Left lung (tissue), 10 donors: ENCODE data around the gene BPHL. TPM values are rescaled to one million over a fixed set of nuclear protein-coding genes. Genes with fewer than 3 reads are reported as not detected.

Source experiments
- ATAC-seq: fragments of 200-7000 bp; cut with Tn5 transposase; one replicate; pipeline ENCODE4 v1.9.1; 2020; ENCODE audit warnings: moderate library complexity
- DNase-seq, 4 donors: peaks; one replicate each; pipeline ENCODE4 v3.0.0-alpha.2; 2013 to 2020
- H3K27ac ChIP-seq, 2 donors: fragments of 200-600 bp; sonication (generic) in 1 of 2; one replicate each; pipeline versions ENCODE4 v1.5.0 to v1.8.0; 2020 to 2021
- H3K27me3 ChIP-seq, 2 donors: fragments of 200-600 bp; sonication (generic) in 1 of 2; one replicate each; pipeline versions ENCODE4 v1.5.0 to v1.8.0; 2020 to 2021
- H3K36me3 ChIP-seq, 2 donors: fragments of 200-600 bp; sonication (generic) in 1 of 2; one replicate each; pipeline versions ENCODE4 v1.5.0 to v1.8.0; 2020 to 2021
- H3K4me1 ChIP-seq, 2 donors: fragments of 200-600 bp; one replicate each; pipeline ENCODE4 v1.8.0; 2021
- H3K4me3 ChIP-seq, 2 donors: fragments of 200-600 bp; sonication (generic) in 1 of 2; one replicate each; pipeline versions ENCODE4 v1.5.0 to v1.8.0; 2020 to 2021; ENCODE audit warnings: mild to moderate bottlenecking in 1 of 2
- H3K9me3 ChIP-seq, 2 donors: fragments of 200-600 bp; sonication (generic) in 1 of 2; one replicate each; pipeline versions ENCODE4 v1.5.0 to v1.8.0; 2020 to 2021
- CTCF ChIP-seq, 2 donors: fragments of 200-600 bp; sonication (generic) in 1 of 2; IDR thresholded peaks; one replicate each; pipeline versions ENCODE4 v1.5.0 to v1.8.0; 2021; ENCODE audit warnings: antibody characterized with exemption in 2 of 2
- intact Hi-C, 2 donors: fragments of 100-400 bp; cut with DNase I; formaldehyde crosslinking; loops; one replicate each; pipeline versions ENCODE4 v1.11.2 to v1.14.2; 2022
- polyA plus RNA-seq, 6 donors: library from polyadenylated mRNA; unstranded; fragments of 120-200 nt; gene quantifications; one replicate each; pipeline ENCODE4 v1.2.1, GENCODE V29; 2013; ENCODE audit not compliant: insufficient read length in 6 of 6
- total RNA-seq, 2 donors: library from RNA; stranded (reverse); fragmentation: NEBNext Ultra II Directional; extraction: Animal tissue kit (Norgen Biotek cat#: 25700); gene quantifications; one replicate each; pipeline ENCODE4 v1.2.1, GENCODE V29; 2021
- donor health status: DM: no; HTN: yes; CAD: no.
- donor health status: DM: no; HTN: no; CAD: no.

BPHL gene
- total and polyA plus RNA-seq, 8 donors = 13.1 to 47.9 (median 41.1) TPM

GRCh38 chr6:3199382-3199781 lies 80.9 kb downstream of the BPHL start:
- H3K4me1 ChIP-seq = no peaks in the 10 kb centered on the region
- intact Hi-C loops = no loop called here
- TF ChIP-seq CTCF (IDR thresholded peaks at IDR 0.05) = no peak
- no peaks in the 10 kb centered on the region for H3K27me3 ChIP-seq
- no peak for DNase-seq
- no peak for ATAC-seq
- H3K9me3 ChIP-seq = peaks cover 0 to 2% of the 10 kb centered on the region in 2 donors
- H3K4me3 ChIP-seq = no peak overlapping the region
- no peak overlapping the region for H3K27ac ChIP-seq
- no peaks in the 10 kb centered on the region for H3K36me3 ChIP-seq

GRCh38 chr6:3200682-3201081 lies 82.2 kb downstream of the BPHL start:
- no peak for TF ChIP-seq CTCF (IDR thresholded peaks at IDR 0.05)
- Histone ChIP-seq H3K4me1 (no peaks in the 10 kb centered on the region), H3K27me3 (no peaks in the 10 kb centered on the region), H3K27ac (no peak overlapping the region), H3K36me3 (no peaks in the 10 kb centered on the region), H3K4me3 (no peak overlapping the region), H3K9me3 (peaks cover 0 to 2% of the 10 kb centered on the region in 2 donors)
- DNase-seq (no peak), ATAC-seq (no peak)
- intact Hi-C loops = no loop called here

GRCh38 chr6:3201388-3201787 lies 82.9 kb downstream of the BPHL start:
- intact Hi-C loops = no loop called here
- no peak overlapping the region for H3K27ac ChIP-seq
- ATAC-seq = no peak
- H3K36me3 ChIP-seq = no peaks in the 10 kb centered on the region
- H3K4me1 ChIP-seq = no peaks in the 10 kb centered on the region
- peaks cover 0 to 2% of the 10 kb centered on the region in 2 donors for H3K9me3 ChIP-seq
- H3K4me3 ChIP-seq = no peak overlapping the region
- DNase-seq = no peak
- H3K27me3 ChIP-seq = no peaks in the 10 kb centered on the region
- no peak for TF ChIP-seq CTCF (IDR thresholded peaks at IDR 0.05)

Other genes with a start within 250 kb of the BPHL start
- 10 to 100 TPM in 1 of 2 donors, 1 to 10 TPM in 1; 7.6 to 17.0 TPM for gene SERPINB9, start 215.4 kb upstream of the BPHL start, total RNA-seq
- gene SERPINB9, start 215.4 kb upstream of the BPHL start, polyA plus RNA-seq = 10 to 100 TPM; 17.1 to 25.2 (median 18.9) TPM
- 100 to 1,000 TPM in 1 of 2 donors, 10 to 100 TPM in 1; 99.3 to 134 TPM for gene SERPINB6, start 147.1 kb upstream of the BPHL start, total RNA-seq
- 100 to 1,000 TPM; 118 to 128 (median 122) TPM for gene SERPINB6, start 147.1 kb upstream of the BPHL start, polyA plus RNA-seq
- gene NQO2, start 118.8 kb upstream of the BPHL start, total RNA-seq = 10 to 100 TPM; 22.0 to 55.8 TPM
- gene NQO2, start 118.8 kb upstream of the BPHL start, polyA plus RNA-seq = 10 to 100 TPM; 25.6 to 37.2 (median 31.7) TPM
- 10 to 100 TPM; 22.1 to 23.2 TPM for gene RIPK1, start 50.2 kb upstream of the BPHL start, total RNA-seq
- 10 to 100 TPM; 18.9 to 24.9 (median 21.4) TPM for gene RIPK1, start 50.2 kb upstream of the BPHL start, polyA plus RNA-seq
- gene TUBB2A, start 38.8 kb downstream of the BPHL start, total RNA-seq = 10 to 100 TPM; 27.0 to 42.5 TPM
- 10 to 100 TPM; 14.8 to 30.3 (median 22.0) TPM for gene TUBB2A, start 38.8 kb downstream of the BPHL start, polyA plus RNA-seq
- gene TUBB2B, start 108.9 kb downstream of the BPHL start, total RNA-seq = 1 to 10 TPM; 2.2 to 4.1 TPM
- 10 to 100 TPM in 2 of 6 donors, 1 to 10 TPM in 4; 6.0 to 16.5 (median 9.3) TPM for gene TUBB2B, start 108.9 kb downstream of the BPHL start, polyA plus RNA-seq
- 10 to 100 TPM; 16.9 to 22.3 TPM for gene PSMG4, start 140.2 kb downstream of the BPHL start, total RNA-seq
- 10 to 100 TPM; 18.6 to 27.5 (median 23.0) TPM for gene PSMG4, start 140.2 kb downstream of the BPHL start, polyA plus RNA-seq